ENCODE data around the gene CELF2.

The CELF2 gene

GRCh38 chr10:11042357-11042756 lies 24.7 kb downstream of the CELF2 start:
- H3K4me3 Mint-ChIP-seq, result no peak overlapping the region
- H3K36me3 Mint-ChIP-seq (ENCODE audit: insufficient read depth), result peaks cover 2% of the 10 kb centered on the region
- H3K4me1 Mint-ChIP-seq, result no peaks in the 10 kb centered on the region
- no peak for DNase-seq (ENCODE audit: low spot score in 2 of 2)
- peaks cover 84% of the 10 kb centered on the region for H3K27me3 Mint-ChIP-seq
- ATAC-seq (replicated peaks; ENCODE audit: extremely low read depth, poor library complexity, severe bottlenecking), result no peak
- H3K27ac Mint-ChIP-seq (ENCODE audit: low read depth), result no peak overlapping the region
- no peaks in the 10 kb centered on the region for H3K9me3 Mint-ChIP-seq

GRCh38 chr10:11043039-11043438 lies 25.4 kb downstream of the CELF2 start:
- no peaks in the 10 kb centered on the region for H3K9me3 Mint-ChIP-seq
- DNase-seq (ENCODE audit: low spot score in 2 of 2) (no peak), ATAC-seq (replicated peaks; ENCODE audit: extremely low read depth, poor library complexity, severe bottlenecking) (no peak)
- no peaks in the 10 kb centered on the region for H3K4me1 Mint-ChIP-seq
- H3K27ac Mint-ChIP-seq (ENCODE audit: low read depth), result no peak overlapping the region
- peaks cover 84% of the 10 kb centered on the region for H3K27me3 Mint-ChIP-seq
- H3K36me3 Mint-ChIP-seq (ENCODE audit: insufficient read depth), result peaks cover 2% of the 10 kb centered on the region
- H3K4me3 Mint-ChIP-seq, result no peak overlapping the region

GRCh38 chr10:11043446-11044127 lies 25.9 kb downstream of the CELF2 start:
- Mint-ChIP-seq H3K27ac (ENCODE audit: low read depth) (no peak overlapping the region), H3K9me3 (no peaks in the 10 kb centered on the region), H3K4me3 (no peak overlapping the region), H3K36me3 (ENCODE audit: insufficient read depth) (peaks cover 2% of the 10 kb centered on the region), H3K4me1 (no peaks in the 10 kb centered on the region), H3K27me3 (peaks cover 84% of the 10 kb centered on the region)
- ATAC-seq (replicated peaks; ENCODE audit: extremely low read depth, poor library complexity, severe bottlenecking), result no peak
- no peak for DNase-seq (ENCODE audit: low spot score in 2 of 2)

GRCh38 chr10:11045487-11045886 lies 27.8 kb downstream of the CELF2 start:
- ATAC-seq (replicated peaks; ENCODE audit: extremely low read depth, poor library complexity, severe bottlenecking), result no peak
- H3K27ac Mint-ChIP-seq (ENCODE audit: low read depth), result no peak overlapping the region
- peaks cover 80% of the 10 kb centered on the region for H3K27me3 Mint-ChIP-seq
- no peak for DNase-seq (ENCODE audit: low spot score in 2 of 2)
- no peaks in the 10 kb centered on the region for H3K4me1 Mint-ChIP-seq
- peaks cover 2% of the 10 kb centered on the region for H3K36me3 Mint-ChIP-seq (ENCODE audit: insufficient read depth)
- no peaks in the 10 kb centered on the region for H3K9me3 Mint-ChIP-seq
- no peak overlapping the region for H3K4me3 Mint-ChIP-seq

- ATAC-seq (replicated peaks; ENCODE audit: extremely low read depth, poor library complexity, severe bottlenecking), result no peak
- DNase-seq (ENCODE audit: low spot score in 2 of 2), result no peak
- Mint-ChIP-seq H3K4me3 (no peak overlapping the region), H3K36me3 (ENCODE audit: insufficient read depth) (peaks cover 2% of the 10 kb centered on the region), H3K27ac (ENCODE audit: low read depth) (no peak overlapping the region), H3K27me3 (peaks cover 81% of the 10 kb centered on the region), H3K4me1 (no peaks in the 10 kb centered on the region), H3K9me3 (no peaks in the 10 kb centered on the region)
Observed at GRCh38 chr10:11045995-11046775, 28.5 kb downstream of the CELF2 start.

- Mint-ChIP-seq H3K27me3 (peaks cover 76% of the 10 kb centered on the region), H3K36me3 (ENCODE audit: insufficient read depth) (peaks cover 2% of the 10 kb centered on the region), H3K4me3 (no peak overlapping the region), H3K4me1 (no peaks in the 10 kb centered on the region), H3K27ac (ENCODE audit: low read depth) (no peak overlapping the region), H3K9me3 (no peaks in the 10 kb centered on the region)
- DNase-seq (ENCODE audit: low spot score in 2 of 2) (no peak), ATAC-seq (replicated peaks; ENCODE audit: extremely low read depth, poor library complexity, severe bottlenecking) (no peak)
Observed at GRCh38 chr10:11046776-11047160, 29.1 kb downstream of the CELF2 start.

GRCh38 chr10:11048707-11049278 lies 31.1 kb downstream of the CELF2 start:
- Mint-ChIP-seq H3K27me3 (peaks cover 56% of the 10 kb centered on the region), H3K4me3 (no peak overlapping the region), H3K9me3 (no peaks in the 10 kb centered on the region), H3K4me1 (no peaks in the 10 kb centered on the region), H3K36me3 (ENCODE audit: insufficient read depth) (no peaks in the 10 kb centered on the region), H3K27ac (ENCODE audit: low read depth) (no peak overlapping the region)
- no peak for ATAC-seq (replicated peaks; ENCODE audit: extremely low read depth, poor library complexity, severe bottlenecking)
- DNase-seq (ENCODE audit: low spot score in 2 of 2), result no peak

- no peak overlapping the region for H3K27ac Mint-ChIP-seq (ENCODE audit: low read depth)
- no peaks in the 10 kb centered on the region for H3K36me3 Mint-ChIP-seq (ENCODE audit: insufficient read depth)
- peaks cover 59% of the 10 kb centered on the region for H3K27me3 Mint-ChIP-seq
- no peak overlapping the region for H3K4me3 Mint-ChIP-seq
- ATAC-seq (replicated peaks; ENCODE audit: extremely low read depth, poor library complexity, severe bottlenecking), result no peak
- H3K4me1 Mint-ChIP-seq, result no peaks in the 10 kb centered on the region
- H3K9me3 Mint-ChIP-seq, result no peaks in the 10 kb centered on the region
- no peak for DNase-seq (ENCODE audit: low spot score in 2 of 2)
Observed at GRCh38 chr10:11049806-11050205, 32.1 kb downstream of the CELF2 start.

GRCh38 chr10:11050301-11051287 lies 32.9 kb downstream of the CELF2 start:
- ATAC-seq (replicated peaks; ENCODE audit: extremely low read depth, poor library complexity, severe bottlenecking) (no peak), DNase-seq (ENCODE audit: low spot score in 2 of 2) (no peak)
- H3K4me3 Mint-ChIP-seq, result no peak overlapping the region
- no peaks in the 10 kb centered on the region for H3K9me3 Mint-ChIP-seq
- H3K27ac Mint-ChIP-seq (ENCODE audit: low read depth), result no peak overlapping the region
- no peaks in the 10 kb centered on the region for H3K4me1 Mint-ChIP-seq
- H3K36me3 Mint-ChIP-seq (ENCODE audit: insufficient read depth), result no peaks in the 10 kb centered on the region
- peaks cover 60% of the 10 kb centered on the region for H3K27me3 Mint-ChIP-seq

GRCh38 chr10:11057018-11057417 lies 39.3 kb downstream of the CELF2 start:
- no peak for DNase-seq (ENCODE audit: low spot score in 2 of 2)
- no peaks in the 10 kb centered on the region for H3K4me1 Mint-ChIP-seq
- H3K36me3 Mint-ChIP-seq (ENCODE audit: insufficient read depth), result no peaks in the 10 kb centered on the region
- no peak overlapping the region for H3K27ac Mint-ChIP-seq (ENCODE audit: low read depth)
- peaks cover 67% of the 10 kb centered on the region for H3K27me3 Mint-ChIP-seq
- H3K4me3 Mint-ChIP-seq, result no peak overlapping the region
- ATAC-seq (replicated peaks; ENCODE audit: extremely low read depth, poor library complexity, severe bottlenecking), result no peak
- no peaks in the 10 kb centered on the region for H3K9me3 Mint-ChIP-seq

- ATAC-seq (replicated peaks; ENCODE audit: extremely low read depth, poor library complexity, severe bottlenecking) (no peak), DNase-seq (ENCODE audit: low spot score in 2 of 2) (no peak)
- H3K4me1 Mint-ChIP-seq, result no peaks in the 10 kb centered on the region
- H3K4me3 Mint-ChIP-seq, result no peak overlapping the region
- H3K27me3 Mint-ChIP-seq, result peaks cover 67% of the 10 kb centered on the region
- H3K27ac Mint-ChIP-seq (ENCODE audit: low read depth), result no peak overlapping the region
- H3K36me3 Mint-ChIP-seq (ENCODE audit: insufficient read depth), result no peaks in the 10 kb centered on the region
- H3K9me3 Mint-ChIP-seq, result no peaks in the 10 kb centered on the region
Observed at GRCh38 chr10:11057448-11057847, 39.8 kb downstream of the CELF2 start.

- Mint-ChIP-seq H3K36me3 (ENCODE audit: insufficient read depth) (no peaks in the 10 kb centered on the region), H3K9me3 (no peaks in the 10 kb centered on the region), H3K27me3 (peaks cover 67% of the 10 kb centered on the region), H3K4me1 (no peaks in the 10 kb centered on the region), H3K27ac (ENCODE audit: low read depth) (no peak overlapping the region), H3K4me3 (no peak overlapping the region)
- DNase-seq (ENCODE audit: low spot score in 2 of 2), result no peak
- ATAC-seq (replicated peaks; ENCODE audit: extremely low read depth, poor library complexity, severe bottlenecking), result no peak
Observed at GRCh38 chr10:11057994-11058393, 40.3 kb downstream of the CELF2 start.
